A549 (cell line): ENCODE data around the gene HPD. TPM values are rescaled to one million over a fixed set of nuclear protein-coding genes. Genes with fewer than 3 reads are reported as not detected.

ENCODE experiments used
- ATAC-seq, 2 experiments: fragments of 200-7000 bp in 1 of 2; fragments of >200 bp in 1 of 2; cut with Nextera tagmentation in 1 of 2; cut with Tn5 transposase in 1 of 2; 3 replicates each; pipeline versions ENCODE4 v1.8.0 to v1.9.1; 2018 to 2020; ENCODE audit warnings: mild to moderate bottlenecking in 1 of 2, moderate library complexity in 1 of 2
- CTCF ChIA-PET: fragments of 300-600 bp; sonication (Branson Sonifier 250); formaldehyde crosslinking; extraction: SDS; loops from one replicate; lab custom pipeline; 2021; ENCODE audit warnings: antibody characterized with exemption, inconsistent platforms; lab: Yijun Ruan, JAX
- POLR2A ChIA-PET: fragments of 350-600 bp; formaldehyde crosslinking; extraction: SDS; loops from one replicate; lab custom pipeline; 2021; ENCODE audit warnings: antibody characterized with exemption, inconsistent platforms; lab: Yijun Ruan, JAX
- DNase-seq, 2 experiments: peaks; one replicate each; pipeline versions ENCODE4 v3.0.0 to v3.0.0-alpha.2; 2011 to 2016; ENCODE audit warnings: low read depth in 1 of 2, low spot score in 1 of 2
- FAIRE-seq: peaks from 2 replicates; lab custom pipeline; 2011; peaks lifted over from hg19 to GRCh38; lab: Jason Lieb, UNC
- H3K27ac ChIP-seq, 2 experiments: fragments of >200 bp; sonication (Bioruptor Twin); formaldehyde crosslinking; 3 replicates each; pipeline ENCODE4 v1.5.1; 2016 to 2017
- H3K4me1 ChIP-seq: fragments of >200 bp; sonication (Bioruptor Twin); formaldehyde crosslinking; 3 replicates; pipeline ENCODE4 v1.6.1; 2016
- H3K4me2 ChIP-seq: fragments of >200 bp; sonication (Bioruptor Twin); formaldehyde crosslinking; 3 replicates; pipeline ENCODE4 v1.6.1; 2016
- H3K4me3 ChIP-seq: fragments of >200 bp; sonication (Bioruptor Twin); formaldehyde crosslinking; 3 replicates; pipeline ENCODE4 v1.5.1; 2016
- H3K9me3 ChIP-seq: fragments of >200 bp; sonication (Bioruptor Twin); formaldehyde crosslinking; 3 replicates; pipeline ENCODE4 v1.6.1; 2016
- CBX2 ChIP-seq: fragments of 200-600 bp; sonication (generic); IDR thresholded peaks from 2 replicates; pipeline ENCODE4 v1.6.1; 2016; ENCODE audit warnings: low read depth, mild to moderate bottlenecking, borderline replicate concordance
- CTCF ChIP-seq: fragments of >200 bp; sonication (Bioruptor Twin); formaldehyde crosslinking; IDR thresholded peaks from 3 replicates; pipeline ENCODE4 v1.5.1; 2016
- E2F6 ChIP-seq: IDR thresholded peaks from 2 replicates; pipeline ENCODE4 v1.6.1; 2012; ENCODE audit warnings: low read depth, borderline replicate concordance
- EHF ChIP-seq: fragments of 250-450 bp; sonication (Bioruptor Pico); IDR thresholded peaks from 2 replicates; pipeline ENCODE4 v1.5.0; 2020; ENCODE audit warnings: mild to moderate bottlenecking
- ELK1 ChIP-seq: fragments of 150-350 bp; IDR thresholded peaks from 2 replicates; pipeline ENCODE4 v1.6.1; 2014; ENCODE audit warnings: low read depth, mild to moderate bottlenecking, low read length
- EP300 ChIP-seq, 2 experiments: fragments of >200 bp; sonication (Bioruptor Twin); formaldehyde crosslinking; IDR thresholded peaks; 2 replicates in 1 of 2; 3 replicates in 1 of 2; pipeline ENCODE4 v1.6.1; 2016 to 2017
- GATA3 ChIP-seq: IDR thresholded peaks from 2 replicates; pipeline ENCODE4 v1.6.1; 2012; ENCODE audit warnings: borderline replicate concordance
- HDAC2 ChIP-seq: fragments of 200-600 bp; sonication (generic); IDR thresholded peaks from 2 replicates; pipeline ENCODE4 v1.6.1; 2016
- HOXB13 ChIP-seq: fragments of 250-450 bp; sonication (Bioruptor Pico); IDR thresholded peaks from 2 replicates; pipeline ENCODE4 v1.5.0; 2020; ENCODE audit warnings: low read depth, mild to moderate bottlenecking, moderate library complexity
- JUN ChIP-seq, 2 experiments: fragments of >200 bp; sonication (Bioruptor Twin); formaldehyde crosslinking; IDR thresholded peaks; 2 replicates in 1 of 2; 3 replicates in 1 of 2; pipeline ENCODE4 v1.6.1; 2016 to 2017
- JUNB ChIP-seq: fragments of >200 bp; sonication (Bioruptor Twin); formaldehyde crosslinking; IDR thresholded peaks from 2 replicates; pipeline ENCODE4 v1.6.1; 2016
- KDM1A ChIP-seq: fragments of 200-600 bp; sonication (generic); IDR thresholded peaks from 2 replicates; pipeline ENCODE4 v1.6.1; 2016; ENCODE audit warnings: low read depth, mild to moderate bottlenecking
- KDM5A ChIP-seq: fragments of 200-600 bp; sonication (generic); IDR thresholded peaks from 2 replicates; pipeline ENCODE4 v1.6.1; 2016; ENCODE audit warnings: antibody characterized with exemption, mild to moderate bottlenecking
- MAX ChIP-seq: IDR thresholded peaks from 2 replicates; pipeline ENCODE4 v1.6.1; 2012
- MAZ ChIP-seq: fragments of 150-350 bp; IDR thresholded peaks from 2 replicates; pipeline ENCODE4 v1.6.1; 2014; ENCODE audit warnings: antibody characterized with exemption, low read depth, low read length, borderline replicate concordance
- POLR2AphosphoS2 ChIP-seq: conservative IDR thresholded peaks from 2 replicates; pipeline ENCODE4 v1.6.1; 2012; ENCODE audit warnings: low read length, improper control_type of control experiment, inconsistent platforms
- RAD21 ChIP-seq, 2 experiments: fragments of >200 bp in 1 of 2; sonication (Bioruptor Twin) in 1 of 2; formaldehyde crosslinking in 1 of 2; IDR thresholded peaks in 1 of 2; conservative IDR thresholded peaks in 1 of 2; 2 replicates in 1 of 2; 3 replicates in 1 of 2; pipeline ENCODE4 v1.6.1; 2012 to 2018; ENCODE audit warnings: inconsistent platforms in 1 of 2
- RARB ChIP-seq: fragments of 250-450 bp; sonication (Bioruptor Pico); IDR thresholded peaks from 2 replicates; pipeline ENCODE4 v1.8.0; 2021; ENCODE audit warnings: mild to moderate bottlenecking, moderate library complexity
- RCOR1 ChIP-seq: fragments of 150-350 bp; IDR thresholded peaks from 2 replicates; pipeline ENCODE4 v1.6.1; 2014; ENCODE audit warnings: antibody characterized with exemption, low read length, low read depth
- RNF2 ChIP-seq: fragments of 200-600 bp; sonication (generic); IDR thresholded peaks from 2 replicates; pipeline ENCODE4 v1.6.1; 2016; ENCODE audit warnings: low read depth, mild to moderate bottlenecking, antibody characterized with exemption, moderate library complexity, borderline replicate concordance
- SMC3 ChIP-seq: fragments of >200 bp; sonication (Bioruptor Twin); formaldehyde crosslinking; IDR thresholded peaks from 3 replicates; pipeline ENCODE4 v1.6.1; 2018; ENCODE audit warnings: inconsistent platforms
- TFCP2L1 ChIP-seq: fragments of 250-450 bp; sonication (Bioruptor Pico); IDR thresholded peaks from 2 replicates; pipeline ENCODE4 v1.5.0; 2021; ENCODE audit warnings: mild to moderate bottlenecking
- TP53 ChIP-seq: fragments of 250-450 bp; sonication (Bioruptor Pico); IDR thresholded peaks from 2 replicates; pipeline ENCODE4 v1.5.0; 2021; ENCODE audit warnings: mild to moderate bottlenecking, moderate library complexity
- USF2 ChIP-seq: fragments of 450-650 bp; IDR thresholded peaks from 2 replicates; pipeline ENCODE4 v1.6.1; 2014; ENCODE audit warnings: antibody characterized with exemption
- ZC3H11A ChIP-seq: fragments of 450-650 bp; IDR thresholded peaks from 2 replicates; pipeline ENCODE4 v1.6.1; 2014; ENCODE audit warnings: antibody characterized with exemption, mild to moderate bottlenecking
- ZFP36 ChIP-seq: fragments of 450-650 bp; IDR thresholded peaks from 2 replicates; pipeline ENCODE4 v1.6.1; 2014; ENCODE audit warnings: borderline replicate concordance; ENCODE audit not compliant: partially characterized antibody
- ZNF302 ChIP-seq: fragments of 250-450 bp; sonication (Bioruptor Pico); IDR thresholded peaks from 2 replicates; pipeline ENCODE4 v1.9.0; 2021; ENCODE audit warnings: inconsistent platforms, mild to moderate bottlenecking, moderate library complexity
- ZSCAN20 ChIP-seq: fragments of 250-450 bp; sonication (Bioruptor Pico); IDR thresholded peaks from 2 replicates; pipeline ENCODE4 v1.8.0; 2022; ENCODE audit warnings: mild to moderate bottlenecking, moderate library complexity
- WGBS: methylation state at CpG from one replicate; pipeline ENCODE4 v1.1.6; 2017; ENCODE audit errors: missing lambda C conversion rate; 5-methylcytosine and 5-hydroxymethylcytosine counted together
- polyA plus RNA-seq, 4 experiments: library from polyadenylated mRNA; depleted of rRNA in 3 of 4; stranded (reverse); fragments of >200 nt; fragmentation: RNase III in 1 of 4; extraction: RNeasy Plus Mini Kit Qiagen cat#74134 plus additional on column Dnase treatment in 1 of 4; gene quantifications; 2 replicates in 3 of 4; 3 replicates in 1 of 4; pipeline ENCODE4 v1.2.3, GENCODE V29; 2011 to 2017

HPD gene
- polyA plus RNA-seq, 2 of the 4 experiments (the other 2 are of a cell fraction) = 1.7 to 1.8 TPM

GRCh38 chr12:121812320-121812871 lies 46.3 kb downstream of the HPD start (continued):
- TF ChIP-seq RCOR1 = peak; percentile 97
- TF ChIP-seq JUNB = no peak
- TF ChIP-seq USF2 = no peak
- no peak for TF ChIP-seq EHF
- 0 out of 5 replicates have a peak, but pooled peaks of 1 of the 2 experiments have one; percentile 54 for TF ChIP-seq JUN (IDR thresholded peaks at IDR 0.05)
- TF ChIP-seq TFCP2L1 = 0 out of 2 replicates have a peak, but pooled peaks have one; percentile 45
- TF ChIP-seq ZFP36 = peak; percentile 50
- TF ChIP-seq EP300 (IDR thresholded peaks at IDR 0.05) = no peak
- no peak for TF ChIP-seq TP53 (CRISPR knock-in tag)
- TF ChIP-seq GATA3 = no peak
- no peak for TF ChIP-seq ZSCAN20 (CRISPR knock-in tag)
- no peak for TF ChIP-seq POLR2AphosphoS2
- no peak for TF ChIP-seq ZNF302 (CRISPR knock-in tag)
- TF ChIP-seq HDAC2 = peak; percentile 99
- TF ChIP-seq MAX = 0 out of 2 replicates have a peak, but pooled peaks have one; percentile 15
- no peak for TF ChIP-seq RARB (CRISPR knock-in tag)
- TF ChIP-seq KDM1A = peak; percentile 100
- TF ChIP-seq CBX2 = no peak
- TF ChIP-seq RAD21 (conservative IDR thresholded peaks at IDR 0.05 in 1 of 2, IDR thresholded peaks at IDR 0.05 in 1 of 2) = peak in 1 of 2 experiments; percentile 22; a peak in 1 of 5 replicates
- no peak for TF ChIP-seq ELK1
- no peak for TF ChIP-seq HOXB13
- TF ChIP-seq ZC3H11A = no peak

GRCh38 chr12:121811434-121812319 lies 47.0 kb downstream of the HPD start:
- peak overlapping the region; percentile 74 to 85 for H3K27ac ChIP-seq
- ATAC-seq (peak; percentile 81 to 89), DNase-seq (peak; percentile 70 to 72)
- TF ChIP-seq MAX = peak; percentile 27
- TF ChIP-seq E2F6 = peak; percentile 40; the same call in 1 of the 2 replicates
- 0 out of 2 replicates have a peak, but pooled peaks have one; percentile 47 for TF ChIP-seq RNF2
- peak; percentile 89 for TF ChIP-seq SMC3
- TF ChIP-seq GATA3 = no peak
- TF ChIP-seq RAD21 (conservative IDR thresholded peaks at IDR 0.05 in 1 of 2, IDR thresholded peaks at IDR 0.05 in 1 of 2) = peak; percentile 54 to 92; a peak in 4 of 5 replicates
- peak in 1 of 2 experiments; percentile 58; a peak in 2 of 5 replicates for TF ChIP-seq JUN (IDR thresholded peaks at IDR 0.05)
- TF ChIP-seq CTCF = peak; percentile 97
- peak; percentile 80 for TF ChIP-seq MAZ
- TF ChIP-seq KDM5A = peak; percentile 81; the same call in 1 of the 2 replicates
- TF ChIP-seq ZFP36 = no peak
- TF ChIP-seq EP300 (IDR thresholded peaks at IDR 0.05) = no peak
- TF ChIP-seq, all 56 proteins: peak for 9
- Histone ChIP-seq H3K4me2 (peak overlapping the region; percentile 97), H3K9me3 (no peaks in the 10 kb centered on the region), H3K4me3 (peak overlapping the region; percentile 53), H3K4me1 (peaks cover 39% of the 10 kb centered on the region)
- FAIRE-seq = no peak
- ChIA-PET CTCF (interaction anchor here (0.6 to 72.2 kb wide), 33 partner anchors 1 to 509 kb away, joined by 3 to 2657 read pairs (median 3); partner anchors contain the start of genes PSMD9, RHOF and SETD1B), POLR2A (interaction anchor here (0.9 to 2.9 kb wide), 7 partner anchors 9 to 125 kb away, joined by 3 to 43 read pairs (median 5); partner anchors contain the start of genes PSMD9, RHOF and SETD1B)
- 8% methylated on average over 25 of the region's 46 CpGs for WGBS
